Epithelial cell of proximal tubule (primary cell): Measurements from ENCODE around the gene TBC1D3B. TPM values are rescaled to one million over a fixed set of nuclear protein-coding genes. Genes with fewer than 3 reads are reported as not detected.

ENCODE experiments used
- DNase-seq: peaks from one replicate; pipeline ENCODE4 v3.0.0-alpha.2; 2011; ENCODE audit warnings: low read depth
- H3K4me3 ChIP-seq: 2 replicates; pipeline ENCODE4 v1.5.1; 2011; ENCODE audit warnings: low read depth, mild to moderate bottlenecking, low read length
- total RNA-seq: library from RNA; depleted of rRNA; stranded (reverse); fragments of >200 nt; gene quantifications from 2 replicates; pipeline ENCODE4 v1.2.3, GENCODE V29; 2015
- TF ChIP-seq, protein P1 (sequence below): conservative IDR thresholded peaks from 2 replicates; pipeline ENCODE4 v1.5.1; 2012; ENCODE audit warnings: low read depth, mild to moderate bottlenecking, low read length

Gene TBC1D3B
- total RNA-seq, 1 donor from 2014 or later = not detected

DNA sequence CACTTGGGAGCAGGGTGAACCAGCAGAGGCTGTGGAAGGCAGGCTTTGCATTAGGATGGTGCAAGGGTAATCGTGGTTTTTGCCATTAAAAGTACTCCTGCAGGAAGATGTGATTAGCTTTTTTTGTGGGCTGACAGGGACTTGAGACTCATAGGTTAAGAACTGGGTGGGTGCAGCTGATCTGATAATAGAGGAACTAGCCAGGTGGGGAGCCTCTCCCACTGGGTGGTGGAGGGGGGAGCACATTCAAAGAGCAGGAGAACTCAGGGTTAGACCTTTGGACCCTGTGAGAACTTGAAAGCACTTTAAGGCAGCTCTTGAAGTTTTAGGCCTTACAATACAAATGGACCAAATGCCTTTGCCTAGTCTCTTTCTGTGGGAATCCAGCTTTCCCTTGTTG is 40.4 kb downstream of the TBC1D3B start:
- TF ChIP-seq, protein P1, sequence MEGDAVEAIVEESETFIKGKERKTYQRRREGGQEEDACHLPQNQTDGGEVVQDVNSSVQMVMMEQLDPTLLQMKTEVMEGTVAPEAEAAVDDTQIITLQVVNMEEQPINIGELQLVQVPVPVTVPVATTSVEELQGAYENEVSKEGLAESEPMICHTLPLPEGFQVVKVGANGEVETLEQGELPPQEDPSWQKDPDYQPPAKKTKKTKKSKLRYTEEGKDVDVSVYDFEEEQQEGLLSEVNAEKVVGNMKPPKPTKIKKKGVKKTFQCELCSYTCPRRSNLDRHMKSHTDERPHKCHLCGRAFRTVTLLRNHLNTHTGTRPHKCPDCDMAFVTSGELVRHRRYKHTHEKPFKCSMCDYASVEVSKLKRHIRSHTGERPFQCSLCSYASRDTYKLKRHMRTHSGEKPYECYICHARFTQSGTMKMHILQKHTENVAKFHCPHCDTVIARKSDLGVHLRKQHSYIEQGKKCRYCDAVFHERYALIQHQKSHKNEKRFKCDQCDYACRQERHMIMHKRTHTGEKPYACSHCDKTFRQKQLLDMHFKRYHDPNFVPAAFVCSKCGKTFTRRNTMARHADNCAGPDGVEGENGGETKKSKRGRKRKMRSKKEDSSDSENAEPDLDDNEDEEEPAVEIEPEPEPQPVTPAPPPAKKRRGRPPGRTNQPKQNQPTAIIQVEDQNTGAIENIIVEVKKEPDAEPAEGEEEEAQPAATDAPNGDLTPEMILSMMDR = no peak
- no peak for DNase-seq
- no peak overlapping the region for H3K4me3 ChIP-seq

DNA sequence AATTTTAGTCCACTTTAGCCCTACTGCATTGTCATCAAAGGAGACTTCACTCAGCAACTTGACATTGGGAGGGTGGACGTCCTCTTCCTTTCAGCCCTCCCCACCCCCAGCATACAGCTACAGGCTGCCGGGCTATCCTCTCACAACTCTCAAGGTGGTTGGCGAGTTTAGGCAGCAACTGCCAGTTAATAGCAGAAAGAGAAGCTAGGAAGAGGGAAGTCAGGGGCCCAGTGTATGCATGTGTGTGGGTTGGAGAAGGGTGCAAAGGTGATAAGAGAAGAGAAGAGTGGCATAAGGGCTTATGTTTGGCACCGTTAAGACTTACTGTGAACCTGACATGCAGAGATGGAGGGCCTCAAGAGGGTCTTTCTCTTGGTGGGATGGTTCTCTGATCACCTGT is 41.0 kb downstream of the TBC1D3B start:
- no peak overlapping the region for H3K4me3 ChIP-seq
- DNase-seq = no peak
- TF ChIP-seq, protein P1 = no peak

DNA sequence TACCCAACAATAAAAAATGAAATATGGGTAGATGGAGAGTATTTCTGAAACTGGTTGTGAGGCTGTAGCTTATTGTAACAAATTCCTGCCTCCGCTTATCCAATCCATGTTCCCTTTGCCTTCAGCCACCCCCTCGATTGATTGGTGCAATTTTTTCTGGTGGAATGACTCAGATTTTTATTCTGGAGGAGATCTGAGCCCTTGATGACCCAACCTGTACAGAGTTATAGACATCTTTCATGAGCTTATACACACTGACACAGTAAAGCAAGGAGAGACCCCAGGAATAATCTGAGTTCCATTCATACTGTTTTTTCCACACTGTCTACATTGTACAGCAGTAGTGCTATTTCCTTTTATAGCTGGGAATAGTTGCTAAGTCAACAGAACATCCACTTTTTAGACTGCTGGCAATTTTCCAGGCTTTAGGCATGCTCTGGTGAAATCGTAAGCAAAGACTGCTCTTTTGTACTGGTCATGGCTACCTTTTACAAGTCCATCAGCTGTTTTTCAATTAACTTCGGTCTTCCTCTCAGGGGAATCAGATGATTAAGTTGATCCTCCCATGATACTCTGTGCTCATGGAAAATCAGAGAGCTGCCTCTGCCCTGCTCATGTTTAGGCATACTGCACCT is 42.7 kb downstream of the TBC1D3B start:
- TF ChIP-seq, protein P1 = no peak
- H3K4me3 ChIP-seq = no peak overlapping the region
- peak; percentile 3 for DNase-seq

DNA sequence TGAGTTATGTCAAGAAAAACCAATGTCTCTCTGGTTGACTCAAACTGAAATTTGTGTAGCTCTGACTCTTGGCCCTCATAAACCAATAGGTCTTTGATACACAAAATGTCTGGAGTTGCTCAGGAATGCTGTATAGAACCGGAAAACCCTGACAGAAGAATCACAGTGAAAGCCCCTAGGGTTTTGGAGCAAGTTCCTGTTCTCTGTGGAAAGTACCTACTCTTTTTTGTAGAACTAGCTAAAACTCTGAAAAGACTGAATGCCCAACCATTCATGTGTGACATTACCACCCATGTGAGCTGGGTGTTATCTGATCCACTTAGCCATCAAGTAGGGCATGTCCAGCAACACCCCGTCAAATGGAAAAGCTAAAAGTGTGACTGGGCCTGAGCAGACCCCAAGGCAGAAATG is 44.0 kb downstream of the TBC1D3B start:
- no peak for DNase-seq
- no peak overlapping the region for H3K4me3 ChIP-seq
- TF ChIP-seq, protein P1 = no peak

DNA sequence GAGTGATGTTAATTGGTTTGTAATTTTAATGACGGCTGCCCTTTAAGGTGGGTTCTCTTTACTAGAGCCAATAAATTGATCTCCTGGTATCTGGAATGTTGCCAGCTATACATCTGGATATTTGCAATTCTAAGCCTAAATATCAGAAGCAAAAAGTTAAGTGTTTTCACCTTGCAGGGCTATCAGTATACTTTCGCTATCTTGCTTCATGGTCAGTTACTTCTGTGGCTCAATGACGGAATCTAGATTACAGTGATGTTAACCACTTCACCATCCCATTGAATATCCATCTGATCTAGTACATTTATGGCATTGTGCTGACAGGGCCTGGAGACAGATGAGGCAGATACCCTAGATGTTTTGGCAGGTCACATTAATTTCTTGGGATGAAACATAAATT is 44.5 kb downstream of the TBC1D3B start:
- TF ChIP-seq, protein P1 = no peak
- H3K4me3 ChIP-seq = no peak overlapping the region
- DNase-seq = no peak

DNA sequence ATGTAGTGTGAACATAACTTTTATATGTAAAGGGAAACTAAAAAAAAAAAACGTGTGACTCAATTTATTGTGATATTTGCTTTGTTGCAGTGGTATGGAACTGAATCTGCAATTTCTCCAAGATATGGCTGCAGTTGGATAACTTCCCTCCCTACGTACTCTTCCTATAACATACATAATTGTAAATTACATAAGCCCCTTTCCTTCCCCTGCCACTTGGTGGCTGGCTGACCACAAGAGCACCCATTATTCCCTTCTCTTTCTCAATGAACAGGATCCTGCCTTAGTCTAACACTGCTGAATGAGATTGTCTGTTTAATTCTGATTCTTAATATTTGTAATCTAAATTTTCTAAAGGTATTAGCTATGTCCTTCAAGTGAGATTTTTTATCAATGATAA is 45.0 kb downstream of the TBC1D3B start:
- TF ChIP-seq, protein P1 = no peak
- H3K4me3 ChIP-seq = no peak overlapping the region
- no peak for DNase-seq

DNA sequence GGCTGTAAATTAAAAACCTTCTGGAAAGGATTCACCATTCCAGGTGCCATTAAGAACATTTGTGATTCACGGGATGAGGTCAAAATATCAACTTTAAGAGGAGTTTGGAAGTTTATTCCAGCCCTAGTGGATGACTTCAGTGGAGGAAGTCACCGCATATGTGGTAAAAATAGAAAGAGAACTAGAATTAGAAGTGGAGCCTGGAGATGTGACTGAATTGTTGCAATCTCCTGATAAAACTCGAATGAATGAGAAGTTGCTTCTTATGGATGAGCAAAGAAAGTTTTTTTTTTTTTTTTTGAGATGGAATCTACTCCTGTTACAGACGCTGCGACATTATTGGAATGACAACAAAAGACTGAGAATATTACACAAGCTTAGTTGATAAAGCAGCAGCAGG is 46.1 kb downstream of the TBC1D3B start:
- no peak overlapping the region for H3K4me3 ChIP-seq
- no peak for DNase-seq
- TF ChIP-seq, protein P1 = no peak
